GM21723 (cell line): ENCODE results near the gene OR4Q3.
"Not testable (repeated sequence)": the region's sequence is repeated elsewhere in the genome, so short reads cannot be mapped to it uniquely, and the experiment has no call there.

Source experiments
- ATAC-seq: cut with Tn5 transposase; IDR thresholded peaks from one replicate; pipeline ENCODE4 v1.9.1; 2021; ENCODE audit warnings: mild to moderate bottlenecking, moderate library complexity; ENCODE audit not compliant: unreplicated experiment

The OR4Q3 gene

GRCh38 chr14:19743256-19743655 lies at the start of gene OR4Q3:
TSS of gene OR4Q3 (plus strand) at chr14:19743571.
- no peak for ATAC-seq

DNA sequence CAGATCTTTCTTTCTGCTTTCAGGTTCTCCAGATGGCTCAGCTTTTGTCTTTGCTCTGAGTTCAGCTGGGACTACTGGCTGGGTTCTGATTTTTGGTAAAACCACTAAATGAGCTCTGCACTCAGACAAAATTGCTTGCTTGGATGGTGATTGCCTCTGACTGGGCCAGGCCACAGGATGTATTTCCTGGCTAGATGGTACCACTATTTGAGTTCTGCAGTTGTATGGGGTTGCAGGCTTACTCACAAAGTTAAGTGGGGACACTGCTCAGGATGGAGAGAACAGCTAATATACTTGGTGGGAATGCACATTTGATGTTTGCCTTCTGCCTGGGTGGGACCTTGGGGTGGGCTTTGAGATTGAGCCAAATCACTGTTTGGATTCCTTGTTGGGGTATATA lies 14.0 kb upstream of the OR4Q3 start:
- no peak for ATAC-seq

DNA sequence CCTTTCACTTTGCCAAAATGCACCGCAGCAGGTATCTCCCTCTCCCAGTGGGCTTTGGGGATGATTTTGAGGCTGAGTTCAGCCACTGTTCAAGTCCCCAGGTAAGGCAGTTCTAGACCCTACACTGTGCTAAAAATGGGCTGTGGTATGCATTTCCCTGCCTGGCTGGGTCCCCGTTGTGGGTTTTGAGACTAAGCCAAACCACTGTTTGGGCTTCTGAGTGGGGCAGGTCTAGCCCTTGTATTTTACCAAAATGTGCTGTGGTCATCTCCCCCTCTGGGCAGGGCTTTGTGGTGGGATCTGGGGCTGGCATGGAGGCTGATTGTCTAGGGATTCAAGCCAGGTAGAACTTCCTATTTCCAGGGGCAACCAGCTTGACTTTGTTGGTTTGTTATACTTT lies 13.6 kb upstream of the OR4Q3 start:
- ATAC-seq = no peak

DNA sequence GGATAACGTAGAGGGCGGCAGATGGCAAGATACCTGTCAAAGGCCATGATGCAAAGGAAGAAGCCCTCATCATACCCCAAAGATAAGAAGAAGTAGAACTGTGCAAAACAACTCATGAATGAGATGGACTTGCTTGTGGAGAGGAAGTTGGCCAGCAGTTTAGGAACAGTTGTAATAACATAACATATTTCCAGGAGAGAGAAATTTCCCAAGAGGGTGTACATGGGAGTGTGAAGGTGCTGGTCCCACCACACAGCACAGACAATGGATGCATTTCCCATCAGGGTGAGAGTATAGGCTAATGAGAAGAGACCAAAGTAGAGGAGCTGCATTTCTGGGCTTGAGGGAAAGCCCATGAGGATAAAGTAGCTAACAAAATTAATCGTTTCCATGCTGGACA lies 9.5 kb upstream of the OR4Q3 start:
- not testable (repeated sequence) for ATAC-seq

DNA sequence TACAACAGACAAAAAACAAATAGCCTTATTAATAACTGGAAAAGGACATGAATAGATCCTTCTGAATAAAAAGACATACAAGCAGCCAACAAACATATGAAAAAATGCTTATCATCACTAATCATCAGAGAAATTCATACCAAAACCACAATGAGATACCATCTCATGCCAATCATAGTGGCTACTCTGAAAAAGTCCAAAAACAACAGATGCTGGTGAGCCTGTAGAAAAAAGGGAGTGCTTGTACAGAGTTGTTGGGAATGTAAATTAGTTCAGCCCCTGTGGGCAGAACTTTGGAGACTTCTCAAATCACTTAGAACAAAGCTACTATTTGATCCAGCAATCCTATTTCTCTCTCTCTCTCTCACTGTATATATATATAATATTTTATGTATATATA lies 8.9 kb downstream of the OR4Q3 start:
- not testable (repeated sequence) for ATAC-seq

DNA sequence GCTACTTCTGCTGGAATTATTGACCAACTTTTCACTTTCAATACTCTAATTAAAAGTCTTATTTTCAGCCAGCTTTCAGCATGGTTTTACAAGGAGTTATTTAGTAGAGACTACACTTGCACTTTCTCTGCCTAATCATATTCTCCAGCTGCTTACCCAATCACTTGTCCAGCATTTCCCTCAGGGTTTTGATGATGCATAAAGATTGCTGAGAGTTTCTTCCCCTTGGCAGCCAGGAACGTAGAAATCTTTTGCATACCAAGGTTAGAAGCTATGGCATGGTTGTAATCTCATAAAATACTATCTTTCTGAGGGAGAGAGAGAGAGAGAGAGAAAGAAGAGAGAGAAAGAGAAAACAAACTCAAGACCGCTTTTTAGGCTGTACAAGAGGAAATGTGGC lies 10.8 kb downstream of the OR4Q3 start:
- ATAC-seq = no peak

DNA sequence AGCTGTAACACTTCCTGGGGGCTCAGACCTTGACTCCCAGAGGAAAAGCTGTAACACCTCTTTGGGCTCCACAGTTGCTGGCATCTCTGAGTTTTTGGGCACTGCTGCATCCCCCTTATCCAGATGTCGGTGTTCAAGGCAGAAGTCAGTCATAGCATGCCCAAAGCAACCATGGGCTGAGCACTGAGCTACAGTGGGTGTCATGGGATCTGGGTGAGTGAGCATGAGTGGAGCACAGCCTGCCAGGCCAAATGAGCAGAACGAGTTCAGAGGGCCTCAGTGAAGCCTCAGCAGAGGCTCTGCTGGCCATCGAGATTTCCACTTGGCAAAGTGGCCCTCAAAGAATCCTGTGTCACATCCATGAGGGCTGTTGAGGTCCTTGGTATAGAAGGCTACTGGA lies 28.1 kb downstream of the OR4Q3 start:
- not testable (repeated sequence) for ATAC-seq

DNA sequence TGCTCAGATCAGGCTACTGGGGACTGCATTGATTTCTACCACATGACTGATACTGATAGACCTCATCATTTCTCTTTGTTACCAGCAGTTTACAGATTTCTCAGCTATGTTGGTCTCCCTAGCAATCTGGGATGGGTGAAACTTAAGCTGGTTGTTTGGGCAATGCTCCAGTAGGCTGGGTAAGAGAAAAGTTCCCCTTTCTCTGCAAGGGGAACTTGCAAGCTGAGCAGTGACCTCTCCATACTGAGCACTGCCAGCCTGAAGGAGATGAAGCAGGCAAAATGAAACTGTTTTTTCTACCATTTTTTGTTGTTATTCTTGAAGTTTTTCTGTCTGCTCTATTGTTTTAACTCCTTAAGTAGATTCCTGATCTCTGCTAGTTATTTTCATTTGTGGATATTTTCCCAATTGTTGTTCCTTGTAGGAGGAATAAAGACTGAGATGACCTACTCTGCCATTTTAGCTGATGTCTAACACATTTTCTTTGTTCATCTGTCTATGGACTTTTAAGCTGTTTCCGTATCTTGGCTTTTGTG lies 28.6 kb downstream of the OR4Q3 start:
- no peak for ATAC-seq

GRCh38 chr14:19772454-19772853 lies 29.1 kb downstream of the OR4Q3 start:
- ATAC-seq = not testable (repeated sequence)

- not testable (repeated sequence) for ATAC-seq
Observed at GRCh38 chr14:19773204-19773603, 29.8 kb downstream of the OR4Q3 start, which contains the start of gene OR4M1. TSS of gene OR4M1 (plus strand) at chr14:19773504. CDS start at chr14:19780323, 6,819 bp downstream.

DNA sequence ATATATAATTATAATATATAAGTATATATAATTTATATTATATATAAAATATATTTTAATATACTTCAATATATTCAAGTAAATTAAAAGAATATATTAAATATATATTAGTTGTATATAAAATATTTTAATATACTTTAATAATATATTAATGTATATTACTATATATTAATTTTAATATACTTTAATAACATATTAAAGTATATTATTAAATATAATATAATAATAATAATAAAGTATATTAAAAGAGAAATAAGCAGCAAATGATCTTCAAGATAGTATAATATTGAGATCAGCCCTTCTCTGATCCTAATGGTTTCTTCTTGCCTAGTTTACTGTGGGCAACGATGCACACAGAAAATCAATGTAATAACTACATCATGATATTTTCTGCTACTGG lies 32.2 kb downstream of the OR4Q3 start:
- no peak for ATAC-seq

GRCh38 chr14:19785848-19786247 lies 42.5 kb downstream of the OR4Q3 start:
- ATAC-seq = not testable (repeated sequence)

GRCh38 chr14:19787318-19787717 lies 43.9 kb downstream of the OR4Q3 start:
- ATAC-seq = not testable (repeated sequence)

DNA sequence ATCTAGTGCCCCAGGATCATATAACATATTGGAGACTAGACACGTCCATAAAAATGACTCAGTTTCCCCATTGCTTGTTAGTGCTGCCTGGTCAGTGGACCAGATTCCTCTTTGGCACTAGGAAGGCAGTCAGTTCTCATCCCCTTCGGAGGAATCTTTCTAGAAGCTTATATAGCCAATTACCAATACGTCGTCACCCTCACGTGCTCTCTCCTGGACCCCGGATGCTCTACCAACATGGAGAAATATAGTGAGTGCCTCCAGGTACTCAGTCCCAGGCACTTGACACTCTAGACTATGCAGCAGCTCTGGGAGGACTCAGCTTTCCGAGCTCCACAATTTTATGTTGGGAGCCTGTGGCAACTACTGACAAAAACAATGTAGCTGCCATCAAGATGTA lies 44.8 kb downstream of the OR4Q3 start:
- ATAC-seq = not testable (repeated sequence)

- not testable (repeated sequence) for ATAC-seq
Observed at GRCh38 chr14:19796520-19797108, 53.2 kb downstream of the OR4Q3 start.
